ENCODE data around the gene CBX2.

Gene CBX2

GRCh38 chr17:79792984-79793923 lies 15.3 kb downstream of the CBX2 start:
- no peak overlapping the region for H3K27ac ChIP-seq
- H3K36me3 ChIP-seq, result peaks cover 17% of the 10 kb centered on the region
- H3K4me2 ChIP-seq, result no peak overlapping the region
- no peak for TF ChIP-seq Cebpa-rat (IDR thresholded peaks at IDR 0.05)
- no peak overlapping the region for H3K9ac ChIP-seq
- H4K20me1 ChIP-seq, result peaks cover 85% of the 10 kb centered on the region
- H3K27me3 ChIP-seq, result peaks cover 79% of the 10 kb centered on the region
- H3K4me1 ChIP-seq, result peaks cover 40% of the 10 kb centered on the region
- no peak overlapping the region for H3K4me3 ChIP-seq
- no peaks in the 10 kb centered on the region for H3K9me3 ChIP-seq

DNA sequence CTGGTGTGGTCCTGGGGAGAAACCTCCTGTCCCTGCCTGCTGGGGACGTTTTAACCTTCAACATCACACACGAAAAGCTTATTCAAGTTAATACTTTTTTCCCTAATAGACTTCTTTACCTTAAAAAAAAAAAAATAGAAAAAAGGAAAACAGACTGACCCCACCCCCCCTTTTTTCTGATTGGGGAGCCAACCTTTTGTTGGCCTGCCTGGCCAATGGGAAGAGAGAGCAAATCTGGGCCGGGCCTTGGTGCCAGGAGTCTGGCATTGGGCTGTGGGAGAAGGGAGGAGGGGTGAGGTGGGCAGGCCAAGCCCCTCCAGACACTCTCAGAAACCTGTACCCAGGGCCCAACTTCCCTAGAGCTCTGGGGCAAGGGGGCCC lies 16.0 kb downstream of the CBX2 start:
- Histone ChIP-seq H3K4me2 (no peak overlapping the region), H3K4me3 (no peak overlapping the region), H4K20me1 (peaks cover 85% of the 10 kb centered on the region), H3K9me3 (no peaks in the 10 kb centered on the region), H3K4me1 (peaks cover 46% of the 10 kb centered on the region), H3K36me3 (peaks cover 17% of the 10 kb centered on the region), H3K27me3 (peaks cover 79% of the 10 kb centered on the region), H3K27ac (no peak overlapping the region), H3K9ac (no peak overlapping the region)
- no peak for TF ChIP-seq Cebpa-rat (IDR thresholded peaks at IDR 0.05)

DNA sequence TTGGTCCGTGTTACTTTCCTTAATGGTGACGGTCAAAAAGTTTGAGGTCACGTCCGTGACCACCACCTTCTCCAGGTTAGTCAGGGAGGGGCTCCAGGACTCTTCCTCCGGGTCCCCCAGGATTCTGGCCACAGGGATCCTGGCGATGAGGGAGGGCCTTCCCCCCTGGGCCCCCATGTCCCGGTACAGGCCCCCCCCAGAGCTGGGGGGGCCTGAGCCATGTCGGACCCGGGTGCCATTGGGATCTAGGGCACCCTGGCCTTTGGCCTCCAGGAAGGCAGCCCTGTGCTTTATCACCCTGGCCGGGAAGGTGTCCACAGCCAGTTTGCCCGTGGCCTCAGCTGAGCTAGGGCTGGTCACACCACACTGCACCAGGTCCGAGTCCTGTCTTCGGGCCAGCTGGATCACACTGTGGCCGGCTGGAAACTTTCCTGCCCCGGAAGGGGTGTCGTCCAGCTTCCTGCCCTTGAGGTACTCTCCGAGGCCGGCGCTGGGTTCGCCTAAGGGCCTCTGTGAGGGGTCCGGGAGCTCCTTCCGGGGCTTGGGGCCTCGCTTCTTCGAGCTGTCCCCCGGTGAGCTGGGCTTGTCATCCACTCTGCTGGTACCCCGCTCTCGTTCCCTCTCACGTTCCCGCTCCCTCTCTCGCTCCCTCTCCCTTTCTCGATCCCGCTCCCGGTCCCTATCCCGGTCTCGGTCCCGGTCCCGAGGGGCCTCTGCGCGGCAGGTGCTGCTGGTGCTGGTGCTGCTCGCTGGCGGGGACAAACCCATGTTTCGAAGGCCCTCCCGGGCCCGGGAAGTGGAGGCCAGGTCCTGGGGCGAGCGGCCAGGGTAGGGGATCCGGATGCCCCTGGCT lies 16.9 kb downstream of the CBX2 start:
- Histone ChIP-seq H3K27me3 (peaks cover 79% of the 10 kb centered on the region), H3K36me3 (peaks cover 17% of the 10 kb centered on the region), H3K4me1 (peaks cover 46% of the 10 kb centered on the region), H3K9ac (no peak overlapping the region), H4K20me1 (peaks cover 85% of the 10 kb centered on the region), H3K4me3 (no peak overlapping the region), H3K27ac (no peak overlapping the region), H3K4me2 (no peak overlapping the region), H3K9me3 (no peaks in the 10 kb centered on the region)
- TF ChIP-seq Cebpa-rat (IDR thresholded peaks at IDR 0.05), result no peak

- Histone ChIP-seq H3K4me3 (peak overlapping the region; percentile 80), H4K20me1 (peaks cover 83% of the 10 kb centered on the region), H3K36me3 (peaks cover 17% of the 10 kb centered on the region), H3K4me1 (peaks cover 46% of the 10 kb centered on the region), H3K4me2 (peak overlapping the region; percentile 96), H3K27ac (no peak overlapping the region), H3K9ac (peak overlapping the region; percentile 78), H3K27me3 (peaks cover 79% of the 10 kb centered on the region), H3K9me3 (no peaks in the 10 kb centered on the region)
- TF ChIP-seq Cebpa-rat (IDR thresholded peaks at IDR 0.05), result no peak
Measured at GRCh38 chr17:79795795-79796443, 18.0 kb downstream of the CBX2 start.

- Histone ChIP-seq H3K9ac (peak overlapping the region; percentile 78), H4K20me1 (peaks cover 83% of the 10 kb centered on the region), H3K4me2 (peak overlapping the region; percentile 96), H3K9me3 (no peaks in the 10 kb centered on the region), H3K27ac (0 out of 2 replicates have a peak overlapping the region, but pooled peaks have one; percentile 63), H3K27me3 (peaks cover 79% of the 10 kb centered on the region), H3K4me1 (peaks cover 46% of the 10 kb centered on the region), H3K36me3 (peaks cover 17% of the 10 kb centered on the region), H3K4me3 (peak overlapping the region; percentile 80)
- TF ChIP-seq Cebpa-rat (IDR thresholded peaks at IDR 0.05), result no peak
Measured at GRCh38 chr17:79796444-79796762, 18.5 kb downstream of the CBX2 start.

- Histone ChIP-seq H3K4me1 (peaks cover 44% of the 10 kb centered on the region), H3K27me3 (peaks cover 79% of the 10 kb centered on the region), H3K27ac (peak within 1 kb of the TSS; percentile 63; the same call in 1 of the 2 replicates), H4K20me1 (peaks cover 83% of the 10 kb centered on the region), H3K4me2 (peak within 1 kb of the TSS; percentile 96), H3K4me3 (peak within 1 kb of the TSS; percentile 80), H3K9me3 (no peaks in the 10 kb centered on the region), H3K36me3 (peaks cover 17% of the 10 kb centered on the region), H3K9ac (peak within 1 kb of the TSS; percentile 78)
- TF ChIP-seq Cebpa-rat (IDR thresholded peaks at IDR 0.05), result no peak
Measured at GRCh38 chr17:79796763-79797491, 19.0 kb downstream of the CBX2 start, which contains the start of gene CBX8. CBX8 (minus strand) TSS chr17:79797077; CDS start chr17:79796998, 79 bp downstream.

- Histone ChIP-seq H4K20me1 (peaks cover 83% of the 10 kb centered on the region), H3K9me3 (no peaks in the 10 kb centered on the region), H3K9ac (no peak overlapping the region), H3K27me3 (peaks cover 79% of the 10 kb centered on the region), H3K4me2 (peak overlapping the region; percentile 89), H3K36me3 (peaks cover 17% of the 10 kb centered on the region), H3K4me3 (peak overlapping the region; percentile 80), H3K4me1 (peaks cover 44% of the 10 kb centered on the region), H3K27ac (no peak overlapping the region)
- TF ChIP-seq Cebpa-rat (IDR thresholded peaks at IDR 0.05), result no peak
Measured at GRCh38 chr17:79797492-79798298, 19.7 kb downstream of the CBX2 start.

GRCh38 chr17:79798299-79799173 lies 20.6 kb downstream of the CBX2 start:
- H3K27me3 ChIP-seq, result peaks cover 79% of the 10 kb centered on the region
- H3K4me1 ChIP-seq, result peaks cover 51% of the 10 kb centered on the region
- H3K9me3 ChIP-seq, result no peaks in the 10 kb centered on the region
- no peak overlapping the region for H3K27ac ChIP-seq
- no peak for TF ChIP-seq Cebpa-rat (IDR thresholded peaks at IDR 0.05)
- H3K36me3 ChIP-seq, result peaks cover 12% of the 10 kb centered on the region
- peaks cover 83% of the 10 kb centered on the region for H4K20me1 ChIP-seq
- peak overlapping the region; percentile 80 for H3K4me3 ChIP-seq
- no peak overlapping the region for H3K9ac ChIP-seq
- peak overlapping the region; percentile 89 for H3K4me2 ChIP-seq
